ENCODE results near the gene ADAMTS16.
"Not testable (repeated sequence)": the region's sequence is repeated elsewhere in the genome, so short reads cannot be mapped to it uniquely, and the experiment has no call there.

ADAMTS16 gene, protein sequence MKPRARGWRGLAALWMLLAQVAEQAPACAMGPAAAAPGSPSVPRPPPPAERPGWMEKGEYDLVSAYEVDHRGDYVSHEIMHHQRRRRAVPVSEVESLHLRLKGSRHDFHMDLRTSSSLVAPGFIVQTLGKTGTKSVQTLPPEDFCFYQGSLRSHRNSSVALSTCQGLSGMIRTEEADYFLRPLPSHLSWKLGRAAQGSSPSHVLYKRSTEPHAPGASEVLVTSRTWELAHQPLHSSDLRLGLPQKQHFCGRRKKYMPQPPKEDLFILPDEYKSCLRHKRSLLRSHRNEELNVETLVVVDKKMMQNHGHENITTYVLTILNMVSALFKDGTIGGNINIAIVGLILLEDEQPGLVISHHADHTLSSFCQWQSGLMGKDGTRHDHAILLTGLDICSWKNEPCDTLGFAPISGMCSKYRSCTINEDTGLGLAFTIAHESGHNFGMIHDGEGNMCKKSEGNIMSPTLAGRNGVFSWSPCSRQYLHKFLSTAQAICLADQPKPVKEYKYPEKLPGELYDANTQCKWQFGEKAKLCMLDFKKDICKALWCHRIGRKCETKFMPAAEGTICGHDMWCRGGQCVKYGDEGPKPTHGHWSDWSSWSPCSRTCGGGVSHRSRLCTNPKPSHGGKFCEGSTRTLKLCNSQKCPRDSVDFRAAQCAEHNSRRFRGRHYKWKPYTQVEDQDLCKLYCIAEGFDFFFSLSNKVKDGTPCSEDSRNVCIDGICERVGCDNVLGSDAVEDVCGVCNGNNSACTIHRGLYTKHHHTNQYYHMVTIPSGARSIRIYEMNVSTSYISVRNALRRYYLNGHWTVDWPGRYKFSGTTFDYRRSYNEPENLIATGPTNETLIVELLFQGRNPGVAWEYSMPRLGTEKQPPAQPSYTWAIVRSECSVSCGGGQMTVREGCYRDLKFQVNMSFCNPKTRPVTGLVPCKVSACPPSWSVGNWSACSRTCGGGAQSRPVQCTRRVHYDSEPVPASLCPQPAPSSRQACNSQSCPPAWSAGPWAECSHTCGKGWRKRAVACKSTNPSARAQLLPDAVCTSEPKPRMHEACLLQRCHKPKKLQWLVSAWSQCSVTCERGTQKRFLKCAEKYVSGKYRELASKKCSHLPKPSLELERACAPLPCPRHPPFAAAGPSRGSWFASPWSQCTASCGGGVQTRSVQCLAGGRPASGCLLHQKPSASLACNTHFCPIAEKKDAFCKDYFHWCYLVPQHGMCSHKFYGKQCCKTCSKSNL

DNA sequence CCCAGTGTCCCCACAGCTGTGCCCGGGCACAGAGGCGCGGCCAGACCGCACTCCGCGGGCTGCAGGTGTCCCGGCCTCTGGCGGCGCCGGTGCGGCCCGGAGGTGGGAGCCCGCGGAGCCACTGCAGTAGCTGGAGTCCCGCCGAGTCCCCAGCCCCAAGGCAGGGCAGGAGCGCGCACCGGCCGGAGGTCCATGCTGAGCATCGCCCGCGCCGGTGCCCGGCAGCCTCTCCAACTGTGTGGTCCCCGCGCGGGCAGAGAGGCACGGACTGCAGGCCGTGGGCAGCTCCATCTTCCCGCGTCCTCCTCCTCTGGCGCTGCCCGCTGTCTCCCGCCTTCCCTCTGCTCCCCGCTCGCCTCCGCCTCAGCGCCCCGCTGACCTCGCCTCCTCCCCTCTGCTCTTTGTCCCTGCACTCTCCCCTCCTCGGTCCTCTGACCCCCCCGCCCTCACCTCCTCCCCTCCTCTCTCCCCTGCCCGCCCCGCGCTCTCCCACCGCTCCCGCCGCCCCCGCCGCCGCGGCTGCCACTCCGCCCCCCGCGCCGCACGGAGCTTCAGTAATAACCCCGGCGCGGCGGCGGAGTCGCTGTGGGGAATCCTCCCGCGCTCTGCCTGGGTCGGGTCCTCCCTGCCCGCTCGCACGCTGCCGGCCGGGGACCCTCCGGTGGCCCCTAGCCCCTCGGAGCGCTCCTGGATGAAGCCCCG, at the start of gene ADAMTS16:
ADAMTS16 (plus strand) TSS at position 554 of the 702 bp plus-strand sequence; CDS start at position 692, 138 bp downstream.
- no peak for DNase-seq (ENCODE audit: low spot score)

DNA sequence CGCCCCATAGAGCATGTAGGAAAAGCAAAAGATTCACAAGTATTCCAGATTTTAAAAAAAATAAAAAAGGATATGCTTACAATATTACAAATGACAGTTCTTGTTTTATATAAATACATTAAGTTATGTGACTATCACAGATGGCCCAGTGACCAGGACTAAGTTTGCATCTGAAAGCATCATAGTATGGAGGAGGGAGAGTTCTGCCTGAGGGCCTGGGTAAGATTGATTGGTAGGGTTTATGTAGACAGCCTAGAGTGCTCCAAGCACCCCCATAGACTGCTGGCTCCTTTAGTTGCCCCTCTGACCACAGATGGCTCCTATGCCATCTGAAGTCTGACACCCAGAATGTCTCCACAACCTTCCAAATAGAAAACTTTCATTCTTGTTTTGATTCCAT, 48.0 kb upstream of the ADAMTS16 start:
- no peak for DNase-seq (ENCODE audit: low spot score)

DNA sequence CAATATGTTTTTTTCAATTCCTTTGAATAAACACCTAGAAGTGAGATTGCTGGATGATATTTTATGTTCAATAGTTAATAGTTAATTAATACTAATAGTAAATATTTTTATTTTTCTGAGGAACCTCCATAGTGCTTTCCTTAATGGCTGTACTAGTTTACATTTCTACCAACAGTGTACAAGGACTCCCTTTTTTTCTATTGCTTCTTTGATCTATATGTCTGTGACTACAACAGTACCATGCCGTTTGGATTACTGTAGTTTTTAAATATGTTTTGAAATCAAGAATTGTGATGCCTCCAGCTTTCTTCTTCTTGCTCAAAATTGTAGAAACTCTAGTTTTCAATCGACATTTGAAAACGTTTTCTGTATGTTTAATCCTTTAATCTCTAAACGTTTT, 39.5 kb upstream of the ADAMTS16 start:
- DNase-seq (ENCODE audit: low spot score): no peak

DNA sequence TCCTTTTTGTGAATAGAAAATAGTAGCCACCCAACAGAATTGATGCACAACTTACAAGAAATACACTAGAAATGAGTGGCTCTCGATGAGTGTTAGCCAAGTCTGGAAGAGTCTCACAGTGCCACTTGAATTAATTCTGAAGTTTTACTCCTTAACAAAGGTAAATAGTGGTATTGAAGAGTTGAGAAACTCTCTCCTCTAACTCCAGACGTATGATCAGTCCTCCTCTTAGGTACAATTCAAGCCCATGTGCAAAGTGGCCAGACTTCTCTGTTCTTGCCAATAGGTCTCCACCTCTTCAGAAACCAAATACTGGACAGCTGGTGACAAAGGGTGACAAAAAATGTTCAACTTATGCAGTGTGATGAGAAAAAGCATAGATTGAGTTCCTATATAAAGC, 38.5 kb upstream of the ADAMTS16 start:
- no peak for DNase-seq (ENCODE audit: low spot score)

DNA sequence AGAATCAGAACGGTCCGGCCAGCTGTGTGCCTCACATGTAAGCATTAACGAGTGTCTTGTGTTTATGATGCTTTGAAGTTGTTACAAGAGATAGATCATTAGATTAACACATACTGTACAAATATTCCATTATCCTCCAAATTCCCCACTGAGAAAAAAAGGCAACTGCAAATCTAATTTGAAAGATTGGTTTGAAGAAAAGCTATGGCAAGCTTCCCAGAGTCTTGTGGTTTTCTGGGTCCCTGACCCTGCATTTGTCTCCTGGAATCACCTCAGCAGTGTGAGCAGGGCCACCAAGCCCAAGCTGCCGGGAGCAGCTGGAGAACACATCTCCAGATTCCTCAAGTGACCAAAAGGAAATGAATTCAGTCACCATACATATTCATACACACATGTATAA, 36.9 kb upstream of the ADAMTS16 start:
- no peak for DNase-seq (ENCODE audit: low spot score)

DNA sequence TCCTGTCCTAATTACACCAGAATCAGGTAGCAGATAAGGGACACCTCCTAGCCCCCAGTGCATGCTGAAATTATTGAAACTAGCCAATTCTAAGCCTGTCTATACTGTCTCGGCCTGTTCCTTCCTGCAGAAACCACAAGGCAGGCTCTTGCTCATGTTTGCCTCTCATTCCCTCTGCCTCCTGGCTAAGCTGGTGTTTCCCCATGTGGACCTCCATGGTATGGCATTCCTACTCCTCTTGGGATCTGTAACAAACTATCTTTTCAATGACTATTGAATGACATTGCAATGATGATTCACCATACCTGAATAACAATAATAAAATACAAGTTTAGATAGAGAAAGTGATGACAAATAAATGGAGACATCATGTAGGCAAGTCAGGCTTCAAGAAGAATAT, 35.6 kb upstream of the ADAMTS16 start:
- no peak for DNase-seq (ENCODE audit: low spot score)

DNA sequence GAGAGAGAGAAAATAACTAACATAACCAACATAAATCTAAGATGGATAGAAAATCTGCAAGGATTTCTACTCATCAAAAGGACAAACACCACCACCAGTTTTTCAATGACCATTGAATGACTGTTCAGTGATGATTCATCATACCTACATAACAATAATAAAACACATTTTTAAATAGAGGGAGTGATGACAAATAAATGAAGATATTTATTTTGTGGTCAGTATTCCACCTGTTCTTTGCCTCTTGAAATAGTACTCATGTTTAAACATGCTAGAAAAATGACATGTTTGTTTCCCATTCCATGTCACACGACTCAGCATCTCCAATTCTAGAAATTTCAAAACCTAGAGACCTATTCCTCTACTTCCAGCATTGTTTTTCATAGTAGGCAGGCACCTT, 34.6 kb upstream of the ADAMTS16 start:
- no peak for DNase-seq (ENCODE audit: low spot score)

DNA sequence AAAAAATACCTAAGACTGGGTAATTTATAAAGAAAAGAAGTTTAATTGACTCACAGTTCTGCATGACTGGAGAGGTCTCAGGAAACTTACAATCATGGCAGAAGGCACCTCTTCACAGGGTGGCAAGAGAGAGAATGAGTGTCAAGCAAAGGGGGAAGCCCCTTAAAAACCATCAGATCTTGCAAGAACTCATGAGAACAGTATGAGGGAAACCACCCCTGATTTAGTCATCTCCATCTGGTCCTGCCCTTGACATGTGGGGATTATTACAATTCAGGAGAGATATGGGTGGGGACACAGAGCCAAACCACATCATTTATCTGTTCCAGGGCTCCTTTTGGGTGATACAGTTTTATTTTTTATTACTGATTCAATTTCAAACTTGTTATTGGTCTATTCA, 23.2 kb upstream of the ADAMTS16 start:
- no peak for DNase-seq (ENCODE audit: low spot score)

DNA sequence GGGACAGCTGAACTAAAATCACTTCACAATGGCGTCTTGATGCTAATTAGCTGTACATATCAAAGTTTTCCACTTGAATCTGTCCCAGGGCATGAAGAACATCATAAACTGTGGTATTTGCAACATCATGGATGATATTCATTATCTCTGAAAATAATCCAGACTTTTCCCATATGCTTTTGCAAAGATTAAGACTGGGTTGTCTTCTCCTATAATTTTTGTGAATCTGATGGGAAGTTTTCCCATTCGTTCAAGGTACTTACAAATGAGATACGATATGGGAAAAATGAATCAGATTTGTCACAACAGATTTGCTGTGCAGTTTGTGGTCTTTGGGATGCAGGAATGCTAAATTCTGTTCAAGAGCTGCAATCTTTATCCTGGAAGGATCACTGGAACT, 17.4 kb upstream of the ADAMTS16 start:
- no peak for DNase-seq (ENCODE audit: low spot score)

DNA sequence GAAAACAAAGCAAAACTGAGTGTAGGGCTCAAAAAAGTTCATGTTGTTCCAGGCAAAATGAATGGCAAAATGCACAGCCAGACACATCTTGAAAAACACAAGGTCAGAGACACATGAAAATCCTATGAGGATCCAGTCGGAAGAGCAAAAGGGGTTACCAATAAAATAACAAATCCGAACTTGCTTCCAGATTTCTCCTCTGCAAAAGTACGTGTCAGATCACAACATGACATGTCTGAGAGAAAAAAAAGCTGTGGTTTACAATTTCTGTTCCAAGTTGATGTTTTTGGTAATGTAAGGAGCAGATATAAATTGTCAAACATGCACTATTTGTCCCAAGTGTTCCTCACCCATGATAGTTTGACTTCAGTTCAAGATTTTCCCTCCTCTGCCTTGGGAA, 15.9 kb upstream of the ADAMTS16 start:
- no peak for DNase-seq (ENCODE audit: low spot score)

DNA sequence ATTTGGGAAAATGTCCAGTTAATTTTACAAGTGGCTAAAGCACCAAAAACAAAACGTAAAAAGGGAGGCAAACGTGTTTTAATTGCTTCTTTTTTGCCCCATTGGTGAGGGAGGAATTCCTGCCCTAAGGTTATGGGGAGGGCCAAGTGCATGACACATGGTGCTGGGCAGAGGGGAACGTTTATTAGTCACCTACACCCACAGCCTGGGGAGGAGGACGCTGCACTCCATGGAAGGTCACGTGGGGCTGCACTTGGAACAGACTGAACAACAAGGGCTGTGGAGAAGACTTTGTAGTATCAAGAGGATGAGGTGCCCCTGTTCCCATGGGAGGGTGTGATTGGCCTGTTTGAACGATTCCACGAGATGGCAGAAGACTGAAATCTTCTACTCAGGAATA, 13.7 kb upstream of the ADAMTS16 start:
- no peak for DNase-seq (ENCODE audit: low spot score)

DNA sequence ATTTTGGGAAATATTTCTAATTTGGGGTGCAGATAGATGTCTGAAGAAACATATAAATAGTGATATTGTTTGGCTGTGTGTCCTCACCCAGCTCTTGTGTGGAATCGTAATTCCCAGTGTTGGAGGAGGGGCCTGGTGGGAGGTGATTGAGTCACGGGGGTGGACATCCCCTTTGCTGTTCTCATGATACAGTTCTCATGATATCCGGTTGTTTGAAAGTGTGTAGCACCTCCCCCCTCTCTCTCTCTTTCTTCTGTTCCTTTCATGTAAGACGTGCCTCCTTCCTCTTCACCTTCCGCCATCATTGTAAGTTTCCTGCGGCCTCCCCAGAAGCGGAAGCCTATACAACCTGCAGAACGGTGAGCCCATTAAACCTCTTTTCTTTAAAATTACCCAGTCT, 11.4 kb upstream of the ADAMTS16 start:
- no peak for DNase-seq (ENCODE audit: low spot score)

DNA sequence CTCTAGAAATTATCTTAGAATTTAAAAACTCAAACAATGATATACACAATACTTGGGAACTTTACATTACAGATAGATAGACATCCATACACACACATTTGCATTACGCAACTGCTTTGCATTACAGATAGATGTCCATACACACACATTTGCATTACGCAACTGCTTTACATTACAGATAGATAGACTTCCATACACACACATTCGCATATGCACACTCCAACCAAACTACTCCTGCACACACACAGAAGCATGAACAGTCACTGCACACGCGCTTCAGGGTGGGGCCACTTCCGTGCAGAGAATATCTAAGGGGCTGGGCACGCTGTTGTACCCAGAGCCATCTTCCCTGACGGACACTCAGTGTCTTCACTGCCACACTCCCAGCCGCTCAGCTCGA, 7.9 kb upstream of the ADAMTS16 start:
- no peak for DNase-seq (ENCODE audit: low spot score)

DNA sequence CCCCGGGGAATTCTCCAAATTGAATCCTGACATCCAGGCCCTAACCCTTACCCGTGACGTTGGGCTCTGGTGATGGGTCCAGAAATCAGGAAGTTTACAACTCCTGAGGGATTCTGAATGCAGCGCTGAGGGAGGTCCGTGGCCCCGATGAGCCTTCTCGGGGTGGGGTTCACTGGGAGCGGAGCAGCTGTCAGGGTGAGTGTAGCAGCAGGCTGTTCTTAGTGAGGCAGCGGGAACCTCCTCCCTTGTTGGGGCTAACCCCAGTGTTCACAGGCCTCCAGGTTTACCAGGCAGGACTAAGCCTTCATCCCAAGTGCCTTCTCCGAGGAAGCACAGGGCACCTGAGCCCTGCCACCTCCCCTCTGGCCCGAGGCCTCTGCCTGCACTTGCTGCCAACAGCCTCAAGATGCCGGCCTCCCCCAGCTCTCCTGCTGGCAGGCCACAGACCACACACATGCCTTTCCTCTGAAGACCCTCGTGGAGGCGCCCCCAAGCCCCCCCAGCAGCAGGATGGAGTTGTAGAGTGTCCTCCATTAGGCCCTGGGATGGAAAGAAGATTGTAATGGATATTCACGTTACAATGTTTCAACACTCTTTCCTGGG, 7.3 kb upstream of the ADAMTS16 start:
- no peak for DNase-seq (ENCODE audit: low spot score)

DNA sequence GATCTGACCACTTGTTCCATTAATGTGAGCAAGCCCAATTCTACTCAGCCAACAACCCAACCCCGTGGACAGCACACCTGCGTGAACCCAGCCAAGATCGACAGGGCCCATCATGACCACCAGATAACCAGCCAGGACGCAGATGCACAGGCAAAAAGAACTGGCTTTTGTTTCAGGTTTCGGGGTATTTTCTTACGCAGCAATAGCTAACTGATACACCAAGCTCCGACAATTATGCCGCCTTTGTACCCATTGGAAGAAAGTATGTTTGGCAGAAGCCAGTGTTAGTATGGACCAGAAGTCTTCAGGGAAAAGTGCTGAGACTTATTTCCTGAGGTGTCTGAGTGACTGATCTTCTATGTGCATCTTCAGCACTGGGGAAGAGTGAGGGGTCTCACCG, 6.0 kb upstream of the ADAMTS16 start:
- DNase-seq (ENCODE audit: low spot score): no peak

DNA sequence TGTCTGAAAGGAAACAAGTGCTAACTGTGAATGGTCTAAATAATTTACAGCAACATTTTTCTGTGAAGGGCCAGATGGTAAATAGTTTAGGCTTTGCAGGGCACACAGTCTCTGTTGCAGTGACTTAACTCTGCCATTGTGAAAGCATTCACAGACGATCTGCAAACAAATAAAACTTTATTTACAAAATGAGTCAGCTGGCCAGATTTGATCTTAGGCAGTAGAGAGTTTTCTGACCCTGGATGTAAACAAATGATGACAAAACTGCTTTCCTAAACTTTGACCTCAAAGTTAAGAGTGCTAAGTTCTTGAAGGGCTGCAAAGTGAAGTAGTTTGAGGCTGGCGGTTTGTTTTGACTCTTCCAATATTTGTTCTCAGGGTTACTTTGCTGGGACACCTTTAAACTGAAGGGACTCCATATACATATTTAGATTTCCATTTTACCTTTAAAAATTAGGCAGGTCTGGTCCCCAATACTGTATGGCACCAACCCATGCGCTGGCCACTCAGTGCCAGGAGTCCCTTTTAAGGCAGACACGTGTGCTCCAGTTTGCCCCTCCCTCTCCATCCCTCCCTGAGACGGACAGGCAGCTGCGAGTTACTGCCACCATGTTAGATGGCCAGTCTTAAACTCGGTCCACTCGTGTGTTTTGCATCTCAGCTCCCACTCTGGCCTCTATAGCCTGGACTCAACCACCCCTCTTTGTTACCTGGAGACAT, 4.0 kb upstream of the ADAMTS16 start:
- DNase-seq (ENCODE audit: low spot score): no peak

DNA sequence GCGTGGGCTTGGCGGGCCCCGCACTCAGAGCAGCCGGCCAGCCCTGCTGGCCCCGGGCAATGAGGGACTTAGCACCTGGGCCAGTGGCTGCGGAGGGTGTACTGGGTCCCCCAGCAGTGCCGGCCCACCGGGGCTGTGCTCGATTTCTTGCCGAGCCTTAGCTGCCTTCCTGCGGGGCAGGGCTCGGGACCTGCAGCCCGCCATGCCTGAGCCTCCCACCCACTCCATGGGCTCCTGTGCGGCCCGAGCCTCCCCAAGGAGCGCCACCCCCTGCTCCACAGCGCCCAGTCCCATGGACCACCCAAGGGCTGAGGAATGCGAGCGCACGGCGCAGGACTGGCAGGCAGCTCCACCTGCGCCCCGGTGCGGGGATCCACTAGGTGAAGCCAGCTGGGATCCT, 2.3 kb upstream of the ADAMTS16 start:
- not testable (repeated sequence) for DNase-seq (ENCODE audit: low spot score)

DNA sequence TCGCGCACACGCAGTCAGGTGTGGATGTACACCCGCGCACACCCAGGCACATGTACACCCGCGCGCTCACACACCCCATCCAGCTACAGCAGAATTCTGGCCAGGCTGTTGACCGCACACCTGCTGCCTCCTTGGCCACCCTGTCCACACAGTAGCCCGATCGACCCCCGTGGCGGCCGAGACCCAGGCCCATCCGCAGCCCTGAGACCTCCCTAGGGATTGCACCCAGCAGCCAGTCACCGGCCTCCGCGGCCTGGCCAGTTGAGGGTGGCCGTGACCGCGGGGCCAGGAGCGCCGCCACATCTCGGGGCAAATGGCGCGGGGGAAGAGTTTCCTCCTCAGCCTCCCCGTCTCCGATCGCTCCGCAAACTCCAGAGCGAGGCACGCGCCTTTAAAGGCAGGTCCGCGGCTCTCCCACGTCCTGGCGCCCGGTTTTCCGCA, 774 bp upstream of the ADAMTS16 start:
- DNase-seq (ENCODE audit: low spot score): no peak

DNA sequence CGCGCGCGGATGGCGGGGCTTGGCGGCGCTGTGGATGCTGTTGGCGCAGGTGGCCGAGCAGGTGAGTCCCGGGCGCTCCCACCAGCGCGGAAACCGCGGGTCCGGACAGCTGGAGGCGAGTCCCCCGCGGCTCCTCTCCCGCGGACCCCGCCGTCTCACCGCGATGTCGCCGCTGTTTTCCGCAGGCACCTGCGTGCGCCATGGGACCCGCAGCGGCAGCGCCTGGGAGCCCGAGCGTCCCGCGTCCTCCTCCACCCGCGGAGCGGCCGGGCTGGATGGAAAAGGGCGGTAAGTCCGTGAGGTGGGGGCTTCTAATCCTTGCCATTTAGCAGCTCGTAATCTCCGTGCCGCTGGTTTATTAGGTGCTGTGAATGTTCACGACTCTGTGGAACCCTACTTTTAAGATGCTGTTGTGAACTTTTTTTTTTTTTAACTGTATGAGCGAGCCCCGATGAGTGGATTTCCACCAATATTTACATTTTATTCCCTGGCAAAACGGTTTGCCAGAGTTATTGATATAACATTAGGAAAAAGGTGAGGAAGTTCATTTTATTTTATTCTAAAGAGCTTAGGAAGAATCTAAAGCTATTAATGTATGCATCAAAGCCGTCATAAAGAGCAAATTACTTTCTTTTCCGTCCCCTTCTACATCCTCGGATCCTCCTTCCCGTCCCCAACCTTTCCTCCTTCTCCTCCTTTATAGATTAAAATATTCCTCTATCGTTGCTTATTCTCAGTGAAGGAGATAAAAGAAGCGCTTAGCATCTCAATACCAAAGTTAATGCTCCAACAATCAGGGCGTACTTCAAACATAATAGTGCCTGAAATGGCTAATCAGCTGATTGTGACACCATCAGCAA, 579 bp downstream of the ADAMTS16 start:
- no peak for DNase-seq (ENCODE audit: low spot score)

DNA sequence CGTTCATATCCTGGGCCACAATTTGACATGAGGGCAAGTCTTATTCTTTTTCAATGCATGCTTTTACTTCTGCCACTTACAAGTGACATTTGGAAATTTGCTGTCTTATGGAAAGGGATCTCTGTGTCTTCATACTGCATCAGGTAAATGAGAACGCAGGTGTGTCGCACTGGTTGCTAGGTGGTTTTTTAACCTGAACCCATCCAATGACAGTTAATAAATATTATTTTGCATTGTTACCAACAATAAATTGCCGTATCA, 1.1 kb downstream of the ADAMTS16 start:
- DNase-seq (ENCODE audit: low spot score): no peak

Data from hematopoietic multipotent progenitor cell treated with erythropoietin and hydrocortisone succinate and interleukin-3 and kit ligand, for 17 days (in vitro differentiated cells).